ENCODE measurements around the gene RAB10.

RAB10 gene

GRCh38 chr2:26126074-26126473, 92.2 kb downstream of the RAB10 start:
- peaks cover 0 to 12% of the 10 kb centered on the region in 2 donors for H3K36me3 ChIP-seq (ENCODE audit: control insufficient read depth in 2 of 2, insufficient read depth in 2 of 2, low read length in 2 of 2)
- H3K9me3 ChIP-seq (ENCODE audit: control insufficient read depth in 2 of 2, low read length in 2 of 2) = no peaks in the 10 kb centered on the region
- H3K4me3 ChIP-seq (ENCODE audit: low read length in 2 of 2) = no peak overlapping the region
- H3K27ac ChIP-seq (ENCODE audit: low read length) = no peak overlapping the region
- H3K27me3 ChIP-seq (ENCODE audit: control insufficient read depth in 1 of 2, insufficient read depth in 2 of 2, low read length in 2 of 2) = no peaks in the 10 kb centered on the region
- no peaks in the 10 kb centered on the region for H3K4me1 ChIP-seq (ENCODE audit: control insufficient read depth, insufficient read depth, low read length)
- no peak overlapping the region for H3K9ac ChIP-seq (ENCODE audit: low read length in 2 of 2)

- Histone ChIP-seq H3K9ac (ENCODE audit: low read length in 2 of 2) (no peak overlapping the region), H3K9me3 (ENCODE audit: control insufficient read depth in 2 of 2, low read length in 2 of 2) (no peaks in the 10 kb centered on the region), H3K4me1 (ENCODE audit: control insufficient read depth, insufficient read depth, low read length) (no peaks in the 10 kb centered on the region), H3K36me3 (ENCODE audit: control insufficient read depth in 2 of 2, insufficient read depth in 2 of 2, low read length in 2 of 2) (peaks cover 0 to 12% of the 10 kb centered on the region in 2 donors), H3K27me3 (ENCODE audit: control insufficient read depth in 1 of 2, insufficient read depth in 2 of 2, low read length in 2 of 2) (no peaks in the 10 kb centered on the region), H3K4me3 (ENCODE audit: low read length in 2 of 2) (no peak overlapping the region), H3K27ac (ENCODE audit: low read length) (no peak overlapping the region)
Measured at GRCh38 chr2:26128176-26128575, 94.3 kb downstream of the RAB10 start.

GRCh38 chr2:26130763-26131162, 96.9 kb downstream of the RAB10 start:
- H3K4me3 ChIP-seq (ENCODE audit: low read length in 2 of 2) = no peak overlapping the region
- H3K4me1 ChIP-seq (ENCODE audit: control insufficient read depth, insufficient read depth, low read length) = no peaks in the 10 kb centered on the region
- H3K27ac ChIP-seq (ENCODE audit: low read length) = no peak overlapping the region
- H3K9ac ChIP-seq (ENCODE audit: low read length in 2 of 2) = no peak overlapping the region
- no peaks in the 10 kb centered on the region for H3K9me3 ChIP-seq (ENCODE audit: control insufficient read depth in 2 of 2, low read length in 2 of 2)
- no peaks in the 10 kb centered on the region for H3K27me3 ChIP-seq (ENCODE audit: control insufficient read depth in 1 of 2, insufficient read depth in 2 of 2, low read length in 2 of 2)
- peaks cover 0 to 17% of the 10 kb centered on the region in 2 donors for H3K36me3 ChIP-seq (ENCODE audit: control insufficient read depth in 2 of 2, insufficient read depth in 2 of 2, low read length in 2 of 2)

- Histone ChIP-seq H3K4me3 (ENCODE audit: low read length in 2 of 2) (no peak overlapping the region), H3K36me3 (ENCODE audit: control insufficient read depth in 2 of 2, insufficient read depth in 2 of 2, low read length in 2 of 2) (peaks cover 3 to 4% of the 10 kb centered on the region in 2 donors), H3K27me3 (ENCODE audit: control insufficient read depth in 1 of 2, insufficient read depth in 2 of 2, low read length in 2 of 2) (no peaks in the 10 kb centered on the region), H3K27ac (ENCODE audit: low read length) (no peak overlapping the region), H3K9ac (ENCODE audit: low read length in 2 of 2) (no peak overlapping the region), H3K9me3 (ENCODE audit: control insufficient read depth in 2 of 2, low read length in 2 of 2) (no peaks in the 10 kb centered on the region), H3K4me1 (ENCODE audit: control insufficient read depth, insufficient read depth, low read length) (no peaks in the 10 kb centered on the region)
Measured at GRCh38 chr2:26136451-26136850, 102.6 kb downstream of the RAB10 start.

- H3K4me3 ChIP-seq (ENCODE audit: low read length in 2 of 2) = no peak overlapping the region
- no peak overlapping the region for H3K9ac ChIP-seq (ENCODE audit: low read length in 2 of 2)
- H3K27me3 ChIP-seq (ENCODE audit: control insufficient read depth in 1 of 2, insufficient read depth in 2 of 2, low read length in 2 of 2) = no peaks in the 10 kb centered on the region
- H3K9me3 ChIP-seq (ENCODE audit: control insufficient read depth in 2 of 2, low read length in 2 of 2) = no peaks in the 10 kb centered on the region
- H3K36me3 ChIP-seq (ENCODE audit: control insufficient read depth in 2 of 2, insufficient read depth in 2 of 2, low read length in 2 of 2) = peaks cover 3 to 4% of the 10 kb centered on the region in 2 donors
- H3K4me1 ChIP-seq (ENCODE audit: control insufficient read depth, insufficient read depth, low read length) = no peaks in the 10 kb centered on the region
- H3K27ac ChIP-seq (ENCODE audit: low read length) = no peak overlapping the region
Measured at GRCh38 chr2:26139269-26140183, 105.6 kb downstream of the RAB10 start.

- Histone ChIP-seq H3K4me1 (ENCODE audit: control insufficient read depth, insufficient read depth, low read length) (no peaks in the 10 kb centered on the region), H3K9ac (ENCODE audit: low read length in 2 of 2) (no peak overlapping the region), H3K9me3 (ENCODE audit: control insufficient read depth in 2 of 2, low read length in 2 of 2) (no peaks in the 10 kb centered on the region), H3K27ac (ENCODE audit: low read length) (no peak overlapping the region), H3K36me3 (ENCODE audit: control insufficient read depth in 2 of 2, insufficient read depth in 2 of 2, low read length in 2 of 2) (peaks cover 0 to 3% of the 10 kb centered on the region in 2 donors), H3K27me3 (ENCODE audit: control insufficient read depth in 1 of 2, insufficient read depth in 2 of 2, low read length in 2 of 2) (no peaks in the 10 kb centered on the region), H3K4me3 (ENCODE audit: low read length in 2 of 2) (no peak overlapping the region)
Measured at GRCh38 chr2:26141145-26141769, 107.4 kb downstream of the RAB10 start.

- Histone ChIP-seq H3K4me1 (ENCODE audit: control insufficient read depth, insufficient read depth, low read length) (no peaks in the 10 kb centered on the region), H3K9ac (ENCODE audit: low read length in 2 of 2) (no peak overlapping the region), H3K9me3 (ENCODE audit: control insufficient read depth in 2 of 2, low read length in 2 of 2) (no peaks in the 10 kb centered on the region), H3K27me3 (ENCODE audit: control insufficient read depth in 1 of 2, insufficient read depth in 2 of 2, low read length in 2 of 2) (peaks cover 0 to 2% of the 10 kb centered on the region in 2 donors), H3K27ac (ENCODE audit: low read length) (no peak overlapping the region), H3K36me3 (ENCODE audit: control insufficient read depth in 2 of 2, insufficient read depth in 2 of 2, low read length in 2 of 2) (no peaks in the 10 kb centered on the region), H3K4me3 (ENCODE audit: low read length in 2 of 2) (no peak overlapping the region)
Measured at GRCh38 chr2:26144031-26144430, 110.1 kb downstream of the RAB10 start.

GRCh38 chr2:26144953-26145680, 111.2 kb downstream of the RAB10 start:
- no peaks in the 10 kb centered on the region for H3K4me1 ChIP-seq (ENCODE audit: control insufficient read depth, insufficient read depth, low read length)
- H3K27ac ChIP-seq (ENCODE audit: low read length) = no peak overlapping the region
- no peak overlapping the region for H3K4me3 ChIP-seq (ENCODE audit: low read length in 2 of 2)
- H3K27me3 ChIP-seq (ENCODE audit: control insufficient read depth in 1 of 2, insufficient read depth in 2 of 2, low read length in 2 of 2) = peaks cover 0 to 7% of the 10 kb centered on the region in 2 donors
- H3K9me3 ChIP-seq (ENCODE audit: control insufficient read depth in 2 of 2, low read length in 2 of 2) = no peaks in the 10 kb centered on the region
- no peak overlapping the region for H3K9ac ChIP-seq (ENCODE audit: low read length in 2 of 2)
- no peaks in the 10 kb centered on the region for H3K36me3 ChIP-seq (ENCODE audit: control insufficient read depth in 2 of 2, insufficient read depth in 2 of 2, low read length in 2 of 2)

GRCh38 chr2:26148501-26148900, 114.6 kb downstream of the RAB10 start:
- H3K27ac ChIP-seq (ENCODE audit: low read length) = no peak overlapping the region
- H3K27me3 ChIP-seq (ENCODE audit: control insufficient read depth in 1 of 2, insufficient read depth in 2 of 2, low read length in 2 of 2) = peaks cover 0 to 10% of the 10 kb centered on the region in 2 donors
- no peaks in the 10 kb centered on the region for H3K9me3 ChIP-seq (ENCODE audit: control insufficient read depth in 2 of 2, low read length in 2 of 2)
- H3K4me3 ChIP-seq (ENCODE audit: low read length in 2 of 2) = no peak overlapping the region
- no peak overlapping the region for H3K9ac ChIP-seq (ENCODE audit: low read length in 2 of 2)
- H3K4me1 ChIP-seq (ENCODE audit: control insufficient read depth, insufficient read depth, low read length) = no peaks in the 10 kb centered on the region
- no peaks in the 10 kb centered on the region for H3K36me3 ChIP-seq (ENCODE audit: control insufficient read depth in 2 of 2, insufficient read depth in 2 of 2, low read length in 2 of 2)

GRCh38 chr2:26150243-26150642, 116.4 kb downstream of the RAB10 start:
- H3K27me3 ChIP-seq (ENCODE audit: control insufficient read depth in 1 of 2, insufficient read depth in 2 of 2, low read length in 2 of 2) = peaks cover 0 to 10% of the 10 kb centered on the region in 2 donors
- H3K9me3 ChIP-seq (ENCODE audit: control insufficient read depth in 2 of 2, low read length in 2 of 2) = no peaks in the 10 kb centered on the region
- no peak overlapping the region for H3K27ac ChIP-seq (ENCODE audit: low read length)
- no peaks in the 10 kb centered on the region for H3K36me3 ChIP-seq (ENCODE audit: control insufficient read depth in 2 of 2, insufficient read depth in 2 of 2, low read length in 2 of 2)
- H3K4me1 ChIP-seq (ENCODE audit: control insufficient read depth, insufficient read depth, low read length) = no peaks in the 10 kb centered on the region
- H3K4me3 ChIP-seq (ENCODE audit: low read length in 2 of 2) = no peak overlapping the region
- no peak overlapping the region for H3K9ac ChIP-seq (ENCODE audit: low read length in 2 of 2)
